ENCODE measurements around the gene TRAPPC1. TPM values are rescaled to one million over a fixed set of nuclear protein-coding genes. Genes with fewer than 3 reads are reported as not detected.

TRAPPC1 gene
- total RNA-seq, 4 donors from 2014 or later, result 39.8 to 58.0 (median 45.5) TPM

GRCh38 chr17:7940034-7940433 is 8.3 kb upstream of the TRAPPC1 start:
- Histone ChIP-seq H3K27me3 (no peaks in the 10 kb centered on the region), H3K4me1 (no peaks in the 10 kb centered on the region), H3K4me3 (no peak overlapping the region), H3K27ac (no peak overlapping the region), H3K9me3 (no peaks in the 10 kb centered on the region), H3K36me3 (peaks cover 0 to 76% (median 0%) of the 10 kb centered on the region in 3 donors)
- no peak for DNase-seq
- no peak for TF ChIP-seq POLR2A (IDR thresholded peaks at IDR 0.05)
- TF ChIP-seq CTCF (IDR thresholded peaks at IDR 0.05), result no peak

DNA sequence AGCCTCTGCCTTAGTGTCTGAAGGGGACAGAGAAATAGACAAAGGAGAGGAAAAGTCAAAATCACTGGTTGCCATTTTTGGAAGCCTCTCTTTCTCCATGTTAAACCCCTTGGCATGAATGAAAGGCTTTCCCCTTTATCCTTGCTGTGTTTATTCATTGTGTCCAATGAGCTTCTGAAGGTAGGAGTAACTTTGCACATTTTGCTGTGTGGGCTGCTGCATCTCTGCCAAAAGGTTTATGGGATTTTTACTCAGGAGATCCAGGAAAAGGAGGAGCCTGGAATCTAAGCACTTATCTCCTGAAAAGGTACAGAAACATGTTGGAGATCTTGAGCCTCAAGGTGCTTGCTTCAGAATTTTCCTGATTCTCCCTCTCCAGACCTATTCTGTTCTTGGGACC is 4.1 kb upstream of the TRAPPC1 start:
- no peak overlapping the region for H3K4me3 ChIP-seq
- H3K27me3 ChIP-seq, result no peaks in the 10 kb centered on the region
- DNase-seq, result no peak
- H3K9me3 ChIP-seq, result no peaks in the 10 kb centered on the region
- TF ChIP-seq CTCF (IDR thresholded peaks at IDR 0.05) (no peak), POLR2A (IDR thresholded peaks at IDR 0.05) (no peak)
- peaks cover 0 to 44% (median 0%) of the 10 kb centered on the region in 3 donors for H3K36me3 ChIP-seq
- no peak overlapping the region for H3K27ac ChIP-seq
- peaks cover 0 to 17% (median 7%) of the 10 kb centered on the region in 4 donors for H3K4me1 ChIP-seq

DNA sequence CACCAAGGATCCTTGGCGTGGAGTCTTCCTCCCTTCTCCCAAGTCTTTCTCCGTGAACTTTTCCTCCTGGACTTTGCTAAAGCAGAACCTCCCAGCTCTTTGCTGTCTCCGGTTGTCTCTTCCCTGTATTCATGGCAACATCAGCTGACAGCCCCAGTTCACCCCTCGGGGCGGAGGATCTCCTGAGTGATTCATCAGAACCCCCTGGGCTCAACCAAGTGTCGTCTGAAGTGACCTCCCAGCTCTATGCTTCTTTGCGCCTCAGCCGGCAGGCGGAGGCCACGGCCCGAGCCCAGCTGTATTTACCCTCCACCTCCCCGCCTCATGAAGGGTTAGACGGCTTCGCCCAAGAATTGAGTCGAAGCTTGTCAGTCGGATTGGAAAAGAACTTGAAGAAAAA is 1.2 kb upstream of the TRAPPC1 start:
- Histone ChIP-seq H3K27me3 (no peaks in the 10 kb centered on the region), H3K4me3 (peak overlapping the region; percentile 70 to 96 (median 84)), H3K9me3 (no peaks in the 10 kb centered on the region), H3K27ac (peak overlapping the region in 2 of 4 donors; percentile 74 to 81), H3K4me1 (peaks cover 0 to 21% (median 12%) of the 10 kb centered on the region in 4 donors), H3K36me3 (peaks cover 0 to 18% (median 0%) of the 10 kb centered on the region in 3 donors)
- TF ChIP-seq CTCF (IDR thresholded peaks at IDR 0.05) (peak in 1 of 6 experiments; percentile 14), POLR2A (IDR thresholded peaks at IDR 0.05) (no peak)
- DNase-seq, result peak in 2 of 3 donors; percentile 53 to 59

DNA sequence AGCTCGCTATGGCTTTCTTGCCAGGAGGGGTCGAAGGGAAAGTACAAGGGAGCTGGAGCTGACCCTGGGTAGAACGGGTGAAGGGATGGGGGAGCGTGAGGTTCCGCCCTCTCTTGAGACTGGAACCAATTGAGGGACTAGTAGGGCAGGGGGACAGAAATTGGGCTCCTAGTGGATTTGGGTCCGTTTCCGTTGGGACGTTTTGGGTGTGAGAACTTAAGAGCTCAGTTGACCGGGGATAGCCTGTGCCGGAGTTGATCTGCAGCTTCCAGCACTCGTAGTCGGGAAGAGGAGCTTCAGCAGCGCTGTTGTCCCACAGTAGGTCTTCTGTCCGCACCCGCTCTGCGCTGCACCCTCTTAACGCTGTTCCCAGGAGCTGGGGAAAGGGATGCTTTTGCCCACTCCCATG is 741 bp upstream of the TRAPPC1 start:
- Histone ChIP-seq H3K9me3 (no peaks in the 10 kb centered on the region), H3K27me3 (no peaks in the 10 kb centered on the region), H3K4me3 (peak overlapping the region; percentile 70 to 96 (median 84)), H3K4me1 (peaks cover 0 to 21% (median 12%) of the 10 kb centered on the region in 4 donors), H3K27ac (peak overlapping the region; percentile 74 to 88 (median 84)), H3K36me3 (peaks cover 0 to 15% (median 0%) of the 10 kb centered on the region in 3 donors)
- no peak for TF ChIP-seq CTCF (IDR thresholded peaks at IDR 0.05)
- no peak for TF ChIP-seq POLR2A (IDR thresholded peaks at IDR 0.05)
- DNase-seq, result peak in 2 of 3 donors; percentile 34 to 64

GRCh38 chr17:7930841-7931631 is 710 bp downstream of the TRAPPC1 start:
- H3K9me3 ChIP-seq, result no peaks in the 10 kb centered on the region
- peaks cover 0 to under 1% (median 0%) of the 10 kb centered on the region in 3 donors for H3K36me3 ChIP-seq
- H3K4me1 ChIP-seq, result peaks cover 0 to 21% (median 12%) of the 10 kb centered on the region in 4 donors
- H3K4me3 ChIP-seq, result peak overlapping the region; percentile 70 to 96 (median 84)
- TF ChIP-seq POLR2A (IDR thresholded peaks at IDR 0.05), result no peak
- no peak for TF ChIP-seq CTCF (IDR thresholded peaks at IDR 0.05)
- DNase-seq, result peak in 1 of 3 donors; percentile 44
- H3K27ac ChIP-seq, result peak overlapping the region; percentile 74 to 88 (median 84)
- no peaks in the 10 kb centered on the region for H3K27me3 ChIP-seq

Data from Peyer's patch (tissue), 4 donors.